ENCODE measurements around the gene HPCAL4. TPM values are rescaled to one million over a fixed set of nuclear protein-coding genes. Genes with fewer than 3 reads are reported as not detected.

The HPCAL4 gene
- total RNA-seq, 1 donor from 2014 or later: not detected

GRCh38 chr1:39701049-39701439, 9.8 kb upstream of the HPCAL4 start:
- DNase-seq (ENCODE audit: low read depth in 2 of 2): no peak

DNA sequence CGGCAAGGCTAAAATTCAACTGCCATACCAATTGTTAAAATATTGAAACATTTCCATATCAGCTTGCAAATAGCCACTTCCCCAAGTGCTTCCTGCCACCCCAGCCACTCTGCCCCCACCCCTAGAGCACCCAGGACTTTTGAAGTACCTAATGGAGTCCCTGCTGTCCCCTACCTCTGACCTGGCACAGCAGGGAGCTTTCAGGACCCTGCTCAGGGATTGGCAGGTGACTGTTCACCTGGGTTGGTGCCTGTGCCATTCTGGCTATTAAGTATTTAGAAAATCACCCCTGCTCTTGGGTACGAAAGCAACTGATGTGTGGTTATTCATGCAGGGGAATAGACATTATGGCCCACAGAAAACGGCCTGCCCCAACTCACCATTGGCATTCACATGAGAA, 9.1 kb upstream of the HPCAL4 start:
- DNase-seq (ENCODE audit: low read depth in 2 of 2): no peak

GRCh38 chr1:39699419-39699818, 8.2 kb upstream of the HPCAL4 start:
- DNase-seq (ENCODE audit: low read depth in 2 of 2): no peak

GRCh38 chr1:39698568-39698967, 7.3 kb upstream of the HPCAL4 start:
- DNase-seq (ENCODE audit: low read depth in 2 of 2): no peak

DNA sequence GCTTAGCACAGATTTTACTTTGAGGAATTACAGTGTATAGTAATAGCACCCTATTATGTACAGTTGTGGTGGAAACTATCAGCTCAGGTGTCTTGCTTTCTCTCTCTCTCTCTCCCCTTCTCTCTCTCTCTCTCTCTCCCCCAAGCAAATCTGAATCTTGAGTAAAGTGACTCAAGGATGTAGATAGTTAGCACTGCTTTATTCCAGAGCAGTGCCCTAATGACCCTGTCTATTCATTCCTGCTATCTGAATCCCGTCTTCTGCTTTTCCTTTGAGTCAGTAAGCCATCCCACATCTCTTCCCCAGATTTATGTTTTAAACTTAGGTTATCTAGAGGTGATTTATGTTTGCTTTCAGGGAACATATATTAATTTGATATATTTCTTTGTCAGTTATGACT, 5.2 kb upstream of the HPCAL4 start:
- DNase-seq (ENCODE audit: low read depth in 2 of 2): no peak

DNA sequence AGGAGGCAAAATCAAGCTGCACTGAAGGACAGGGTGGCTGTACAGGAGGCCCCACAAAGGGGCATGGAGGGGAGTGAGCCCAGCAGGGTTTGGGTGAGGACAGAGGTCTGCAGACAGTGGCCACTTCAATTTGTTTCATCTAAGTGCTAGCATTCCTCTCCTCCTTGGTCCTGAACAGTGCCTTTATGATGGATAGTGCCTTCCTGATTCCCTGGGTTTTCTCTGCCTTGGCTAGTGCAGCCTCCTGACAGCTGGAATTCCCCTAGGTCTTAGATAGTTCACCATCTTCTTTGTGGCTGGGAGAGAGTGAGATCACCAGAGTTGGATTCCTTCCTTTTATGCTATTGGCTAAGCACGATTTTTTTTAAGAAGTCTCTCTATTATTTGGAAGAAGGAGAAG, 3.8 kb upstream of the HPCAL4 start:
- DNase-seq (ENCODE audit: low read depth in 2 of 2): no peak

DNA sequence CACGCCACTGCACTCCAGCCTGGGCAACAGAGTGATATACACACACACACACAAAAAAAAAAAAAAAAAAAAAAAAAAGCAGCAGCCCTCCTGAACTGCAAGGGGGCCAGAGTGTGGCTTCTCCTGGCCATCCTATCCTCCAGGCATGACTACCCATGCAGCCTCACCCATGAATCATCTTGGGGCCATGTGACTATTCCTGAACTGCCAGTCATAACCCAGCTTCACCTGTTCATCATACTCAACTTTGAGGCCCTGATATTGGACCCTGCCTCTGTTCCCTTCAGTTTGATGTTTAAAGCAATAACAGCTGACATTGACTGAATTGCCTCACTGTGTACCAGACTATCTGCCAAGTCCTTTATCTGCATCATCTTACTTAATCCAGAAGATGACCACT, 2.8 kb upstream of the HPCAL4 start:
- DNase-seq (ENCODE audit: low read depth in 2 of 2): no peak

DNA sequence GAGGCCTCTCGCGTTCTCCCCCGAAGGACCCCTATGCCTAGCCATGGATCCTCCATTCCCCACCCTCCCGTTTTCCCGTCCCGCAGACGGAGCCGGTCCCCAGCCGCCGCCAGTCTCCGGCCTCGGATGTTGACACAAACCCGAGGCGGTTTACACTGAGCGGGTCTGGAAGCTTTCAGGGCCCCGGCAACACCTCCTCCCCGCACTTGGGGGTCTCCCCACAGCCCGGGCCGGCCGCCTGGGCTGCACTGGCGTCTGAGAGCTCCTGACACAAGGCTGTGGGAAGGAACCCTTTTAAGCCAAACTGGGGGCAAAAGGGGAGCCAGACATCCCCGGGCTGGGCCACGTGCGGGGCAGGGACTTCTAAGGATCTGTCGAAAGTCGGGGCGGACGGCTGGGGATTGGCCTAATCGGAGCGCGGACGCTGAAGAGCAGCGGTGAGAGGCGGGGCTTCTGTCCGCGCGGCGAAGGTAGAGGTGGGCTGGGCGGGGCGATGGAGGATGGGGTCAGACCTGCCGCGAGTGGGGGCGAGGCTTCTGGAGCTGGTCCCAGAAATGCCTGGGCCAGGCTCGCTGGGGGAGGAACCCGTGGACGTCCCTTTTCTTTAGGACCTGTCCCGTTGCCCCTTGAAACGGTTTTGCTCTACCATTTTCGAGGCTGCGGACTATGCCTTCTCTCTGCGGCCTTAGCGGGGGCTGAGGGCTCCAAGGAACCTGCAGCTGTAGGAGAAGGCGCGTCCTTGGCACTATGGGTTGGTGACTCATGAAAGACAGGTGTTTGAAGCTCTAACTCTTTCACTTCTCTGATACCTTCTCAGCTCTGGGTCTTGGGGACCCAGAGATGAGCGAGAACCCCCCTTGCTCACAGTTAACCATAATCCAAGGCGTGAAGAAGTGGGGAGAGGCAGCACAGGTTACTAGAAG, 1.2 kb upstream of the HPCAL4 start:
- DNase-seq (ENCODE audit: low read depth in 2 of 2): no peak

DNA sequence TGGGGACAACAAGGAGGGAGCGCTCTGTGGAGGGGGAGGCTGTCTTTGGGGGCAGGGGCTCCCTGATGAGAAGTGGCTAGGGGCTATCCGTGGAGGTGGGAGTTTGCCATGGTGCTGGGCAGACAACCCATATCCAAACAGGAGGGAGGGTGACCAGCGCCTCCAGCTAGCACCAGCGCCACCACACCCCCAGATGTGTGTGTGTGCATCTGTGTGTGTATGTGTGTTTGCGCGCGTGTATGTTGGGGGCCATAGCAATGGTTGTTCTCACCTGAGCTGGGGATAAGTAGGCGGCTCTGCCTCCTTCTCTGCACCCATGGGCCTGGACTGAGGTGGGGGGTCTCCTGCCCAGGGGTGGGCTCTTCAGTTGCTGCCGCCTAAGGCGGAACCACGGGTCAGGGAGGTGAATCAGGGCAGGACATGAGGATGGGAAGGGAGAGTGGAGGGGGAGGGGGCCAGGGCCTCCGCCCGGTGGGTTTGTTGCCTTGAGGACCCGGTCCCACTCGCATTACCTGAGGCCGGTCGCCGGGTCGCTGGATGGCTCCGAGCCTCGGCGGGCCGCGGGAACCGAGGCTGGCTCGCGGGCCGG, 345 bp downstream of the HPCAL4 start:
- no peak for DNase-seq (ENCODE audit: low read depth in 2 of 2)

GRCh38 chr1:39690225-39690624, 1.0 kb downstream of the HPCAL4 start:
- DNase-seq (ENCODE audit: low read depth in 2 of 2): no peak

- DNase-seq (ENCODE audit: low read depth in 2 of 2): no peak
Observed at GRCh38 chr1:39689635-39690034, 1.6 kb downstream of the HPCAL4 start.

DNA sequence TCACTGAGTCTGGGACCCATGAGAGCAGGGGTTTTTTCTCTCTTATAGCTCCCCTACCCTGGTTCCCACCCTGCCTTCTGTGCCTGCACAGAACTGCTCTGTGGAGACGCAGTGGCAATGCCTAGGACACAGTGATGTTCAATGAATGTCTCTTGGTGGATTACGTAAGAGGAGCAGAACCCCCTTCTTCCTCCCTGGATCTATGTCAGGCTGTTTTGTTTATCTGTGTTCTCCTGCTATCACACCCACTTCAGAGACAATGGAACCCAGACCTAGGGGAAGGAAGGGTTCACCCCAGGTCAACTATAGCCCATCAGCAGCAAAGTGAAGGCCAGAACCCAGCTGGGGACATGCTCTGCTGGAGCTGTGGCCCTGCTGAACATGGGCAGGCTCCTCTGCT, 2.0 kb downstream of the HPCAL4 start:
- no peak for DNase-seq (ENCODE audit: low read depth in 2 of 2)

GRCh38 chr1:39688706-39689105, 2.5 kb downstream of the HPCAL4 start:
- no peak for DNase-seq (ENCODE audit: low read depth in 2 of 2)

GRCh38 chr1:39687243-39687642, 4.0 kb downstream of the HPCAL4 start:
- no peak for DNase-seq (ENCODE audit: low read depth in 2 of 2)

DNA sequence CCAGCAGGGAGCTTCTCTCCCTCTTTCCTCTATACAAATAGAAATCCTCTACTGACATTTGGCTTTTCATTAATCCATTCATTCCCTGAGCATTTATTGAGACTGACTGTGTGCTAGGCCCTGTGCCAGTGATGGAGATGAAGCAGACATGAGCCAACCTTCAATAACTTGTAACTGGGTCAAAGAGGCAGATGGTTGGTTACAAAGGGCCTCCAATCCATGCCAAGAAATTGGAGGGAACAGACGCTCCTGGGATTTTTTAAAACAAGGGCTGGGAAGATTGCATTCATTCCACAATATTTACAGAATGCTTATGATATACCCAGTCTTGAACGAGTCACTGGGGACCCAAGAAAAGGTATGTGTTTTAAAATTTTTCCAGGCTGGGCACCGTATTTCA, 6.2 kb downstream of the HPCAL4 start:
- no peak for DNase-seq (ENCODE audit: low read depth in 2 of 2)

GRCh38 chr1:39684313-39684664, 6.9 kb downstream of the HPCAL4 start:
- no peak for DNase-seq (ENCODE audit: low read depth in 2 of 2)

DNA sequence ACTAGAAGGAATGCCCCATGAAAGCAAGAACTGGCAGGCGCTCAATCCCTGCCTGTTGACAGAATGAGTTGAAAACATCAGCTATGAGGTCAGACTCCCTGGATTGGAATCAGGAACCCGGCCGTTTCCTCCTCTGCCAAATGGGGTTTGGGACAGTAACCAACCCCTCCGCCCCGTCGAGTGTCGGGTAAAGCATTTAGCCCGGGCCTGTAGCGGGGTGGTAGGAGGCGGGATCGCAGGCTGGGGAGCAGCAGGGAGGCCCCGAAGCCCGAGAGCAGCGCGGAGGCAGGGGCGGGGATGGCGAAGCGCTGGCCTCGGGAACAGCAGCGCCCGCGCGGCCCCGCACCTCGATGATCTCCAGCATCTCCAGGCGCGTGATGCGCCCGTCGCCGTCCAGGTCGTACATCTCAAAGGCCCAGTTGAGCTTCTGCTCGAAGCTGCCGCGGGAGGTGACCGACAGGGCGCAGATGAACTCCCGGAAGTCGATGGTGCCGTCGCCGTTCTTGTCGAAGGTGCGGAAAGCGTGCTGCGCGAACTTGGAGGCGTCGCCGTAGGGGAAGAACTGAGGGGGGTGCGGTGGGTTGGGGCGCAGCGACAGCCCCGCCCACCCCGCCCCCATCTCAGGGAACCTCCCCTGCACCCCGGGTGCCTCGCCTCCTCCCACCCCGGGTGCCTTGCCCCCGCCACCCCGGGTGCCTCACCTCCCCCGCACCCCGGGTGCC, 7.5 kb downstream of the HPCAL4 start:
- no peak for DNase-seq (ENCODE audit: low read depth in 2 of 2)

- DNase-seq (ENCODE audit: low read depth in 2 of 2): no peak
Observed at GRCh38 chr1:39681999-39682398, 9.2 kb downstream of the HPCAL4 start.

DNA sequence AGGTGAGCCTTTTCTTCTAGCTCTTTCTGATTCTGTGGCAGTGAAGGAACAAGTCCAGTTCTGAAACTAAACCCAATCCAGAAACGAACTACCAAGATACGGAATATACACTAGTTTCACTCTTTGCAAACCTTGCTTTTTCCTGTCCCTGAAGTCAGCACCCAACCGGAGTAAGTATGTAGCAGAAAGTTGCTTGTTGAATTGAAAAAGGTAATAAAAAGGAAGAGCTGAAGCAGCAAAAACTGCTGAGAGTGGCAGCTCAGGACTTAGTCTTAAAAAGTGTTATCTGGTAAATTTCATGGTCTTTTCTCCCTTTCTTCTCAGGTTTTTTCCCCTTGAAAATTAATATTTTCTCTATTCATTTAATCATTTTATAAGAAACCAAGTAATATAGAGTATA, 9.9 kb downstream of the HPCAL4 start:
- DNase-seq (ENCODE audit: low read depth in 2 of 2): no peak

DNA sequence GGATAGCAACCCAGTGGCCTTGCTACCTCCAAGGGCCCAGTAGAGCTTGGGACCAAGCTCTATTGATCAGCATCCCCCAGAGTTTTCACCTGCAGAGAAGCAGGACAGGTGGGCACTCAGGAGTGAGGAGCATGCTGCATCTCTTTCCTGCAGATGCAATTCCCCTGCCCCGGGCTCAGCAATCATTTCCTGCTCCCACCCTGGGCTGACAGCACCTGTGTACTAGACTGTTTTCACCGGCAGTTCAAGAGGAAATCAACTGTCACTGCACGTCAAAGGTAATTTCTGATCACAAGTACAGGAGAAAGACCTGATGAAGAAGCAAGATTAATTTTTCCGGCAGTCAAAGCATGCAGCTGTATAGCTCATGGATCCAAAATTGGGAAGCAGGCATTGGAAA, 10.5 kb downstream of the HPCAL4 start:
- no peak for DNase-seq (ENCODE audit: low read depth in 2 of 2)

GRCh38 chr1:39679821-39680220, 11.4 kb downstream of the HPCAL4 start:
- DNase-seq (ENCODE audit: low read depth in 2 of 2): no peak

GRCh38 chr1:39678889-39679288, 12.3 kb downstream of the HPCAL4 start:
- no peak for DNase-seq (ENCODE audit: low read depth in 2 of 2)

DNA sequence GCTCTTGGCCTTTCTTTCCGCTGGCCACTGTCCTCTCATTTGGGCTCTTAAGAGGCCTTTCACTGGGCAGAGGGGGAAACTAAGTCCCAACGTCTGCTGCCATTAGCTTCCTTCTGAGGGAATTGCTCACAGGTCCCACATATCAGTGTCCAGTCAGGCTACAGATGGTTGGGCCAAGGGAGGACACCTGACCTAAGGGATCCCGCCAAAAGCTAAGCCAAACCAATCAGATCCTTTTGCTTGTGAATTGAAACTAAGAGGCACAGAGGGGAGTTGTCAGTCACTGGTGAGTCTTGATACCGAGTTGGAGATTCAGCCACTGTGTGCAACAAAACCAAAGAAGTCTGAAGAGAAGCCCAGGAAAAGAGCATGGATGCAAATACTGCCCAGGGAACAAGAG, 13.6 kb downstream of the HPCAL4 start:
- DNase-seq (ENCODE audit: low read depth in 2 of 2): no peak

Data from dermis microvascular lymphatic vessel endothelial cell (primary cell).